GM21390 (cell line): ENCODE measurements around the gene CST7.
"Not testable (repeated sequence)": the region's sequence is repeated elsewhere in the genome, so short reads cannot be mapped to it uniquely, and the experiment has no call there.

Experiments
- ATAC-seq: cut with Tn5 transposase; IDR thresholded peaks from one replicate; pipeline ENCODE4 v1.9.1; 2021; ENCODE audit not compliant: unreplicated experiment

Gene CST7

GRCh38 chr20:24929867-24930723 is 19.0 kb upstream of the CST7 start:
- not testable (repeated sequence) for ATAC-seq

- not testable (repeated sequence) for ATAC-seq
These were observed 18.1 kb upstream of the CST7 start for GRCh38 chr20:24930724-24931688.

GRCh38 chr20:24931893-24932292 is 17.2 kb upstream of the CST7 start:
- ATAC-seq, result not testable (repeated sequence)

GRCh38 chr20:24933266-24933908 is 15.7 kb upstream of the CST7 start:
- no peak for ATAC-seq

GRCh38 chr20:24934101-24934661 is 14.9 kb upstream of the CST7 start:
- no peak for ATAC-seq

GRCh38 chr20:24934716-24935115 is 14.4 kb upstream of the CST7 start:
- no peak for ATAC-seq

- ATAC-seq, result no peak
These were observed 13.9 kb upstream of the CST7 start for GRCh38 chr20:24935140-24935539.

- no peak for ATAC-seq
These were observed 13.1 kb upstream of the CST7 start for GRCh38 chr20:24935766-24936525.

GRCh38 chr20:24936526-24937407 is 12.3 kb upstream of the CST7 start:
- ATAC-seq, result no peak

GRCh38 chr20:24937579-24937978 is 11.5 kb upstream of the CST7 start:
- ATAC-seq, result no peak

- no peak for ATAC-seq
These were observed 10.6 kb upstream of the CST7 start for GRCh38 chr20:24938498-24938897.

GRCh38 chr20:24939036-24939435 is 10.0 kb upstream of the CST7 start:
- no peak for ATAC-seq

- ATAC-seq, result no peak
These were observed 6.4 kb upstream of the CST7 start for GRCh38 chr20:24942679-24943078.

- no peak for ATAC-seq
These were observed 5.9 kb upstream of the CST7 start for GRCh38 chr20:24943196-24943595.

GRCh38 chr20:24943731-24944130 is 5.3 kb upstream of the CST7 start:
- ATAC-seq, result no peak

GRCh38 chr20:24946376-24946775 is 2.7 kb upstream of the CST7 start:
- not testable (repeated sequence) for ATAC-seq

- not testable (repeated sequence) for ATAC-seq
These were observed 602 bp upstream of the CST7 start for GRCh38 chr20:24948396-24948938.

GRCh38 chr20:24949756-24950127 is 673 bp downstream of the CST7 start:
- no peak for ATAC-seq
